ENCODE measurements around the gene DCLK1. TPM values are rescaled to one million over a fixed set of nuclear protein-coding genes. Genes with fewer than 3 reads are reported as not detected.

DCLK1 gene
- total RNA-seq, 1 donor from 2014 or later, result under 0.01 TPM

- Histone ChIP-seq H3K27me3 (ENCODE audit: control insufficient read depth, insufficient read depth, low read length) (no peaks in the 10 kb centered on the region), H3K36me3 (ENCODE audit: control insufficient read depth, insufficient read depth, low read length) (no peaks in the 10 kb centered on the region), H3K4me3 (ENCODE audit: low read depth, low read length) (no peak overlapping the region)
- no peak for FAIRE-seq
- no peak for TF ChIP-seq CTCF (IDR thresholded peaks at IDR 0.05; ENCODE audit: insufficient read depth, low read length, severe bottlenecking)
- DNase-seq (ENCODE audit: low read depth), result peak; percentile 30
These were observed 265.6 kb downstream of the DCLK1 start for GRCh38 chr13:35865341-35866240.

GRCh38 chr13:35860661-35861060, 270.5 kb downstream of the DCLK1 start:
- Histone ChIP-seq H3K4me3 (ENCODE audit: low read depth, low read length) (no peak overlapping the region), H3K36me3 (ENCODE audit: control insufficient read depth, insufficient read depth, low read length) (no peaks in the 10 kb centered on the region), H3K27me3 (ENCODE audit: control insufficient read depth, insufficient read depth, low read length) (no peaks in the 10 kb centered on the region)
- FAIRE-seq (no peak), DNase-seq (ENCODE audit: low read depth) (no peak)
- no peak for TF ChIP-seq CTCF (IDR thresholded peaks at IDR 0.05; ENCODE audit: insufficient read depth, low read length, severe bottlenecking)

GRCh38 chr13:35859981-35860380, 271.2 kb downstream of the DCLK1 start:
- no peak for FAIRE-seq
- H3K4me3 ChIP-seq (ENCODE audit: low read depth, low read length), result no peak overlapping the region
- H3K27me3 ChIP-seq (ENCODE audit: control insufficient read depth, insufficient read depth, low read length), result no peaks in the 10 kb centered on the region
- DNase-seq (ENCODE audit: low read depth), result no peak
- no peak for TF ChIP-seq CTCF (IDR thresholded peaks at IDR 0.05; ENCODE audit: insufficient read depth, low read length, severe bottlenecking)
- no peaks in the 10 kb centered on the region for H3K36me3 ChIP-seq (ENCODE audit: control insufficient read depth, insufficient read depth, low read length)

- FAIRE-seq (no peak), DNase-seq (ENCODE audit: low read depth) (no peak)
- TF ChIP-seq CTCF (IDR thresholded peaks at IDR 0.05; ENCODE audit: insufficient read depth, low read length, severe bottlenecking), result no peak
- no peaks in the 10 kb centered on the region for H3K27me3 ChIP-seq (ENCODE audit: control insufficient read depth, insufficient read depth, low read length)
- H3K4me3 ChIP-seq (ENCODE audit: low read depth, low read length), result no peak overlapping the region
- no peaks in the 10 kb centered on the region for H3K36me3 ChIP-seq (ENCODE audit: control insufficient read depth, insufficient read depth, low read length)
These were observed 272.5 kb downstream of the DCLK1 start for GRCh38 chr13:35858665-35859064.

GRCh38 chr13:35857769-35858168, 273.4 kb downstream of the DCLK1 start:
- Histone ChIP-seq H3K36me3 (ENCODE audit: control insufficient read depth, insufficient read depth, low read length) (no peaks in the 10 kb centered on the region), H3K27me3 (ENCODE audit: control insufficient read depth, insufficient read depth, low read length) (no peaks in the 10 kb centered on the region), H3K4me3 (ENCODE audit: low read depth, low read length) (no peak overlapping the region)
- FAIRE-seq (no peak), DNase-seq (ENCODE audit: low read depth) (no peak)
- no peak for TF ChIP-seq CTCF (IDR thresholded peaks at IDR 0.05; ENCODE audit: insufficient read depth, low read length, severe bottlenecking)
